Measurements from ENCODE around the gene UBE3C.
"Not testable (repeated sequence)": the region's sequence is repeated elsewhere in the genome, so short reads cannot be mapped to it uniquely, and the experiment has no call there.

Gene UBE3C

DNA sequence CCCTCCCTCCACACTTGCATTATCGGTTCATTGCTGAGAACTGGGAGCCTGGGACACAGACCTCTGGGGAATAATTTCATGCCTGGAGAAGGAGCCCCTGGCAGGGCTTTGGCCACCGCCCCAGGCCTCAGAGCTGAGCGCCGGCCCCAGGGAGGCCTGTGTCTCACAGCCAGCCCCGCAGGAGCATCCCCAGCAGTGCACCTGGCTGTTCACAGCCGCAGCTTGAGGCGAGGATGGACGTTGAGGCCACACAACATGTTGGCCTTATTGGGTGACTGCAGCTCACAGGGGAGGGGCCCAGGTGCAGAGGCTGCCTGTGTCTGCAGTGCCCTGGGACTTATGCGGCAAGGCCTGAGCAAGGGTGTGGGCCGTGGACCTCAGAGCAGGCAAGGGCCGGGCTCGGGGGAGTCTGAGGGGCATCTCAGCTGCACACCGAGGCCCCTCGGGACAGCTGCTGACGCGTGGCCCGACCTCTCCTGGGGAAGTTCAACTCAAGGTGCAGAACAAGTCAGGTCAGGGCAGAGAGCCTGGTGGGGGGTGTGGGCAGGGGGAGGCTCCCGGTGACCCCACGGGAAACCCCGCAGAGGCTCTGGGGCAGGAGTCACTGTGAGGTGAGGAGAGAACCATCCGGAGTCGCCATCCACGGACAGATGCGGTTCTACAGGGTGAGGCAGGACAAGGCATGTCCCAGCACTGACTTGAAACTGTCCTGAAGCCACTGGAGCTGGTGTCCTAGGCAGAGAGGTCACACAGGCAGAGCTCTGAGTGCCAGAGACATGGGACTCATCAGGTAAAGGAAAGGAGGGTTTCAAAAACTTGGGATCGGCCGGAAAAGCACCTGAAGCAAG lies 13.1 kb upstream of the UBE3C start:
- Histone ChIP-seq H4K20me1 (ENCODE audit: insufficient read depth, low read length) (no peaks in the 10 kb centered on the region), H3K4me1 (ENCODE audit: low read length) (no peaks in the 10 kb centered on the region), H3K9me2 (replicated peaks; ENCODE audit: insufficient read depth, low read length) (no peaks in the 10 kb centered on the region), H3K9me3 (replicated peaks; ENCODE audit: insufficient read depth, low read length) (no peaks in the 10 kb centered on the region), H3K4me3 (ENCODE audit: low read length) (no peak overlapping the region), H3F3A (ENCODE audit: insufficient read depth, low read length) (no peaks in the 10 kb centered on the region), H3K36me3 (replicated peaks; ENCODE audit: insufficient read depth, low read length) (no peaks in the 10 kb centered on the region), H3K27me3 (replicated peaks; ENCODE audit: insufficient read depth, low read length) (no peaks in the 10 kb centered on the region), H2AFZ (ENCODE audit: low read length) (no peak overlapping the region), H3K9ac (ENCODE audit: low read length) (no peak overlapping the region), H3K79me2 (ENCODE audit: low read length) (no peaks in the 10 kb centered on the region), H3K4me2 (ENCODE audit: low read depth, low read length) (no peak overlapping the region), H3K27ac (ENCODE audit: low read length) (no peak overlapping the region)
- TF ChIP-seq, protein P1, sequence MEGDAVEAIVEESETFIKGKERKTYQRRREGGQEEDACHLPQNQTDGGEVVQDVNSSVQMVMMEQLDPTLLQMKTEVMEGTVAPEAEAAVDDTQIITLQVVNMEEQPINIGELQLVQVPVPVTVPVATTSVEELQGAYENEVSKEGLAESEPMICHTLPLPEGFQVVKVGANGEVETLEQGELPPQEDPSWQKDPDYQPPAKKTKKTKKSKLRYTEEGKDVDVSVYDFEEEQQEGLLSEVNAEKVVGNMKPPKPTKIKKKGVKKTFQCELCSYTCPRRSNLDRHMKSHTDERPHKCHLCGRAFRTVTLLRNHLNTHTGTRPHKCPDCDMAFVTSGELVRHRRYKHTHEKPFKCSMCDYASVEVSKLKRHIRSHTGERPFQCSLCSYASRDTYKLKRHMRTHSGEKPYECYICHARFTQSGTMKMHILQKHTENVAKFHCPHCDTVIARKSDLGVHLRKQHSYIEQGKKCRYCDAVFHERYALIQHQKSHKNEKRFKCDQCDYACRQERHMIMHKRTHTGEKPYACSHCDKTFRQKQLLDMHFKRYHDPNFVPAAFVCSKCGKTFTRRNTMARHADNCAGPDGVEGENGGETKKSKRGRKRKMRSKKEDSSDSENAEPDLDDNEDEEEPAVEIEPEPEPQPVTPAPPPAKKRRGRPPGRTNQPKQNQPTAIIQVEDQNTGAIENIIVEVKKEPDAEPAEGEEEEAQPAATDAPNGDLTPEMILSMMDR (IDR thresholded peaks at IDR 0.05; ENCODE audit: low read length) = no peak
- TF ChIP-seq EZH2 (optimal IDR thresholded peaks at IDR 0.05; ENCODE audit: low read depth, low read length) = no peak
- TF ChIP-seq EZH2phosphoT487 (IDR thresholded peaks at IDR 0.05; ENCODE audit: low read length) = no peak
- no peak for DNase-seq

GRCh38 chr7:157126921-157127320 lies 11.8 kb upstream of the UBE3C start:
- Histone ChIP-seq H3F3A (ENCODE audit: insufficient read depth, low read length) (no peaks in the 10 kb centered on the region), H3K27ac (ENCODE audit: low read length) (no peak overlapping the region), H3K79me2 (ENCODE audit: low read length) (no peaks in the 10 kb centered on the region), H3K4me3 (ENCODE audit: low read length) (no peak overlapping the region), H3K36me3 (replicated peaks; ENCODE audit: insufficient read depth, low read length) (no peaks in the 10 kb centered on the region), H3K9me2 (replicated peaks; ENCODE audit: insufficient read depth, low read length) (no peaks in the 10 kb centered on the region), H3K4me2 (ENCODE audit: low read depth, low read length) (no peak overlapping the region), H3K9ac (ENCODE audit: low read length) (no peak overlapping the region), H4K20me1 (ENCODE audit: insufficient read depth, low read length) (no peaks in the 10 kb centered on the region), H2AFZ (ENCODE audit: low read length) (no peak overlapping the region), H3K4me1 (ENCODE audit: low read length) (no peaks in the 10 kb centered on the region), H3K27me3 (replicated peaks; ENCODE audit: insufficient read depth, low read length) (no peaks in the 10 kb centered on the region), H3K9me3 (replicated peaks; ENCODE audit: insufficient read depth, low read length) (no peaks in the 10 kb centered on the region)
- DNase-seq = no peak
- no peak for TF ChIP-seq EZH2 (optimal IDR thresholded peaks at IDR 0.05; ENCODE audit: low read depth, low read length)
- TF ChIP-seq, protein P1 (IDR thresholded peaks at IDR 0.05; ENCODE audit: low read length) = no peak
- TF ChIP-seq EZH2phosphoT487 (IDR thresholded peaks at IDR 0.05; ENCODE audit: low read length) = no peak

GRCh38 chr7:157129200-157129599 lies 9.5 kb upstream of the UBE3C start:
- no peak for DNase-seq
- H3F3A ChIP-seq (ENCODE audit: insufficient read depth, low read length) = no peaks in the 10 kb centered on the region
- TF ChIP-seq EZH2 (optimal IDR thresholded peaks at IDR 0.05; ENCODE audit: low read depth, low read length) = no peak

DNA sequence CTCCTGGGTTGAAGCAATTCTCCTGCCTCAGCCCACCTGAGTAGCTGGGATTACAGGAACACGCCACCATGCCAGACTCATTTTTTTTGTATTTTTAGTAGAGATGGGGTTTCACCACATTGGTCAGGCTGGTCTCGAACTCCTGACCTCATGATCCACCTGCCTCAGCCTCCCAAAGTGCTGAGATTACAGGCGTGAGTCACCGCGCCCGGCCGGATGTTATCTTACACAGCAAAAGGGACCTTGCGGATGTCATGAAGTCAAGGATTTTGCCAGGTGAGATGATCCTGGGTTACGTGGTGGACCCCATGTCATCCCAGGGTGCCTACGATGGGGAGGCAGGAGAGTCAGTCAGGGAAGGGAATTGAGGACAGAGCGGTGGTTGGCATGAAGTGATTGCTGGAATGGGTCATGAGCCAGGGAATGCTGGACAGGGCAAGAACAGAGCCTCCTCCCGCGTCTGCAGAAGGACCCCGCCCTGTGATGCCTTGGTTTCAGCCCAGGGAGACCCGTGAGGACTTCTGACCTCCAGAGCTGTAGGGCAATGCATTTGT lies 8.7 kb upstream of the UBE3C start:
- Histone ChIP-seq H3F3A (ENCODE audit: insufficient read depth, low read length) (no peaks in the 10 kb centered on the region), H3K4me1 (ENCODE audit: low read length) (no peaks in the 10 kb centered on the region), H3K9me3 (replicated peaks; ENCODE audit: insufficient read depth, low read length) (no peaks in the 10 kb centered on the region), H3K27ac (ENCODE audit: low read length) (no peak overlapping the region), H3K4me2 (ENCODE audit: low read depth, low read length) (no peak overlapping the region), H3K27me3 (replicated peaks; ENCODE audit: insufficient read depth, low read length) (no peaks in the 10 kb centered on the region), H3K36me3 (replicated peaks; ENCODE audit: insufficient read depth, low read length) (no peaks in the 10 kb centered on the region), H3K79me2 (ENCODE audit: low read length) (no peaks in the 10 kb centered on the region), H3K4me3 (ENCODE audit: low read length) (no peak overlapping the region), H2AFZ (ENCODE audit: low read length) (no peak overlapping the region), H3K9ac (ENCODE audit: low read length) (no peak overlapping the region), H4K20me1 (ENCODE audit: insufficient read depth, low read length) (no peaks in the 10 kb centered on the region), H3K9me2 (replicated peaks; ENCODE audit: insufficient read depth, low read length) (no peaks in the 10 kb centered on the region)
- TF ChIP-seq, protein P1 (IDR thresholded peaks at IDR 0.05; ENCODE audit: low read length) = no peak
- no peak for TF ChIP-seq EZH2 (optimal IDR thresholded peaks at IDR 0.05; ENCODE audit: low read depth, low read length)
- no peak for TF ChIP-seq EZH2phosphoT487 (IDR thresholded peaks at IDR 0.05; ENCODE audit: low read length)
- DNase-seq = no peak

More at GRCh38 chr7:157129200-157129599, 9.5 kb upstream of the UBE3C start:
- Histone ChIP-seq H3K4me1 (ENCODE audit: low read length) (no peaks in the 10 kb centered on the region), H3K9me3 (replicated peaks; ENCODE audit: insufficient read depth, low read length) (no peaks in the 10 kb centered on the region), H2AFZ (ENCODE audit: low read length) (no peak overlapping the region), H3K27me3 (replicated peaks; ENCODE audit: insufficient read depth, low read length) (no peaks in the 10 kb centered on the region), H3K79me2 (ENCODE audit: low read length) (no peaks in the 10 kb centered on the region), H4K20me1 (ENCODE audit: insufficient read depth, low read length) (no peaks in the 10 kb centered on the region), H3K9ac (ENCODE audit: low read length) (no peak overlapping the region), H3K4me3 (ENCODE audit: low read length) (no peak overlapping the region), H3K36me3 (replicated peaks; ENCODE audit: insufficient read depth, low read length) (no peaks in the 10 kb centered on the region), H3K9me2 (replicated peaks; ENCODE audit: insufficient read depth, low read length) (no peaks in the 10 kb centered on the region), H3K27ac (ENCODE audit: low read length) (no peak overlapping the region), H3K4me2 (ENCODE audit: low read depth, low read length) (no peak overlapping the region)

DNA sequence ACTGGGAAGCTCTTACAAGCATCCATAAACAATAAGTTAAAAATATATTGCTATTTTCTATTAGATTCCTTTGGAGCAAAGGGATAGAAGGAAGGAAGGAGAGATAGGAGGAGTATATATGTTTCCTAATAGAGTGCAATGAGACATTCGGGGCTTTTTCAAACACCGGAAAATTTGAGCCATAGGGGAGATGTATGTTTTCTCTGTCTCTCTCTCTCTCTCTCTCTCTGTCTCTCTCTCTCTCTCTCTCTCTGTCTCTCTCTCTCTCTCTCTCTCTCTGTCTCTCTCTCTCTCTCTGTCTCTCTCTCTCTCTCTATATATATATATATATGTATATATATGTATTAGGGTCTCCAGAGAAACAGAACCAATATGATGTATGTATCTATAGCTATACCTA lies 7.9 kb upstream of the UBE3C start:
- H3K27ac ChIP-seq (ENCODE audit: low read length); H3K4me1 ChIP-seq (ENCODE audit: low read length): not testable (repeated sequence)

More for the DNA sequence above, 7.9 kb upstream of the UBE3C start:
- not testable (repeated sequence) for H2AFZ ChIP-seq (ENCODE audit: low read length); H3K4me2 ChIP-seq (ENCODE audit: low read depth, low read length); DNase-seq; H3K4me3 ChIP-seq (ENCODE audit: low read length); H3K79me2 ChIP-seq (ENCODE audit: low read length); H4K20me1 ChIP-seq (ENCODE audit: insufficient read depth, low read length); H3K9me2 ChIP-seq (replicated peaks; ENCODE audit: insufficient read depth, low read length); H3K9me3 ChIP-seq (replicated peaks; ENCODE audit: insufficient read depth, low read length); H3K9ac ChIP-seq (ENCODE audit: low read length); H3K36me3 ChIP-seq (replicated peaks; ENCODE audit: insufficient read depth, low read length); H3F3A ChIP-seq (ENCODE audit: insufficient read depth, low read length); H3K27me3 ChIP-seq (replicated peaks; ENCODE audit: insufficient read depth, low read length)

All from MM.1S (cell line).